ENCODE measurements around the gene ZNF747. TPM values are rescaled to one million over a fixed set of nuclear protein-coding genes. Genes with fewer than 3 reads are reported as not detected.

ZNF747 gene
- total RNA-seq, 1 experiment from 2014 or later = 8.9 TPM

DNA sequence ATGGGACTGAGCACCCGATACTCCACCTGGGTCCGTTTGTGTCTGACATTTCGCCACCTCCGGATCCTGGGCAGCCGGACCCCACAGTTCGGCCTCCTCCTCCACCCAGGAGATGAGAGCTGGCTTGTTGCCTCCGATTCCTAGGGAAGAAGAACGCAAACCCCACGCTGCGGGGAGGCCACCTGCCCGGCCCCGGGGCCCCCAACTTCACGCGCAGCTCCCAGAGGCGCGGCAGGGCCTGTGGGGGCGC lies 23.0 kb upstream of the ZNF747 start:
- no TSS peak for BruUV-seq (replicated peaks)
- TF ChIP-seq EZH2 (IDR thresholded peaks at IDR 0.05; ENCODE audit: low read length, unreplicated experiment) = no peak
- intact Hi-C loops (cut with micrococcal nuclease) = no loop called here
- Histone ChIP-seq H3K4me2 (ENCODE audit: low read length) (peak overlapping the region; percentile 85), H3K27ac (ENCODE audit: low read length) (peak overlapping the region; percentile 78), H3K9ac (ENCODE audit: low read length) (peak overlapping the region; percentile 95), H3K9me3 (ENCODE audit: low read length) (no peaks in the 10 kb centered on the region), H3K9me2 (replicated peaks; ENCODE audit: low read length) (no peaks in the 10 kb centered on the region), H4K20me1 (ENCODE audit: low read length) (no peaks in the 10 kb centered on the region), H3K27me3 (ENCODE audit: low read length) (no peaks in the 10 kb centered on the region), H2AFZ (ENCODE audit: low read length) (peak overlapping the region; percentile 90), H3F3A (ENCODE audit: low read length, unreplicated experiment) (no peaks in the 10 kb centered on the region), H3K36me3 (ENCODE audit: low read depth, low read length) (no peaks in the 10 kb centered on the region), H3K4me3 (ENCODE audit: low read length) (peak overlapping the region; percentile 92), H3K4me1 (ENCODE audit: insufficient read depth, low read length) (peaks cover 3% of the 10 kb centered on the region; the same call in 1 of the 2 replicates), H3K79me2 (ENCODE audit: low read length) (peaks cover 29% of the 10 kb centered on the region)
- CTCF ChIA-PET = interaction anchor here (1.4 kb wide), 1 partner anchor 41 kb away, joined by 6 read pairs; no protein-coding TSS in a partner anchor
- ATAC-seq (no peak), DNase-seq (no peak)
- POLR2A ChIA-PET (ENCODE audit: unreplicated experiment) = interaction anchor here (0.7 to 1.4 kb wide), 3 partner anchors 8 to 374 kb away, joined by 3 read pairs; partner anchors contain the start of gene CORO1A

- no peak for ATAC-seq
- H3K4me3 ChIP-seq (ENCODE audit: low read length) = no peak overlapping the region
- no peak overlapping the region for H3K9ac ChIP-seq (ENCODE audit: low read length)
- H3K4me1 ChIP-seq (ENCODE audit: insufficient read depth, low read length) = peaks cover 3% of the 10 kb centered on the region; the same call in 1 of the 2 replicates
- H3K27me3 ChIP-seq (ENCODE audit: low read length) = no peaks in the 10 kb centered on the region
- H3F3A ChIP-seq (ENCODE audit: low read length, unreplicated experiment) = no peaks in the 10 kb centered on the region
- BruUV-seq (replicated peaks) = no TSS peak
- TF ChIP-seq EZH2phosphoT487 (IDR thresholded peaks at IDR 0.05; ENCODE audit: borderline replicate concordance, low read length) (no peak), EZH2 (IDR thresholded peaks at IDR 0.05; ENCODE audit: low read length, unreplicated experiment) (no peak)
- TF ChIP-seq, protein P1, sequence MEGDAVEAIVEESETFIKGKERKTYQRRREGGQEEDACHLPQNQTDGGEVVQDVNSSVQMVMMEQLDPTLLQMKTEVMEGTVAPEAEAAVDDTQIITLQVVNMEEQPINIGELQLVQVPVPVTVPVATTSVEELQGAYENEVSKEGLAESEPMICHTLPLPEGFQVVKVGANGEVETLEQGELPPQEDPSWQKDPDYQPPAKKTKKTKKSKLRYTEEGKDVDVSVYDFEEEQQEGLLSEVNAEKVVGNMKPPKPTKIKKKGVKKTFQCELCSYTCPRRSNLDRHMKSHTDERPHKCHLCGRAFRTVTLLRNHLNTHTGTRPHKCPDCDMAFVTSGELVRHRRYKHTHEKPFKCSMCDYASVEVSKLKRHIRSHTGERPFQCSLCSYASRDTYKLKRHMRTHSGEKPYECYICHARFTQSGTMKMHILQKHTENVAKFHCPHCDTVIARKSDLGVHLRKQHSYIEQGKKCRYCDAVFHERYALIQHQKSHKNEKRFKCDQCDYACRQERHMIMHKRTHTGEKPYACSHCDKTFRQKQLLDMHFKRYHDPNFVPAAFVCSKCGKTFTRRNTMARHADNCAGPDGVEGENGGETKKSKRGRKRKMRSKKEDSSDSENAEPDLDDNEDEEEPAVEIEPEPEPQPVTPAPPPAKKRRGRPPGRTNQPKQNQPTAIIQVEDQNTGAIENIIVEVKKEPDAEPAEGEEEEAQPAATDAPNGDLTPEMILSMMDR (conservative IDR thresholded peaks at IDR 0.05; ENCODE audit: low read depth, low read length) = no peak
- H3K36me3 ChIP-seq (ENCODE audit: low read depth, low read length) = no peaks in the 10 kb centered on the region
- H3K79me2 ChIP-seq (ENCODE audit: low read length) = peaks cover 29% of the 10 kb centered on the region
- H2AFZ ChIP-seq (ENCODE audit: low read length) = no peak overlapping the region
- no peak for DNase-seq
- intact Hi-C loops (cut with micrococcal nuclease) = no loop called here
- no peak overlapping the region for H3K27ac ChIP-seq (ENCODE audit: low read length)
- POLR2A ChIA-PET (ENCODE audit: unreplicated experiment) = no interaction called here
- no peaks in the 10 kb centered on the region for H3K9me2 ChIP-seq (replicated peaks; ENCODE audit: low read length)
- H3K9me3 ChIP-seq (ENCODE audit: low read length) = no peaks in the 10 kb centered on the region
- H3K4me2 ChIP-seq (ENCODE audit: low read length) = no peak overlapping the region
- H4K20me1 ChIP-seq (ENCODE audit: low read length) = no peaks in the 10 kb centered on the region
- CTCF ChIA-PET = no interaction called here
These were observed 21.4 kb upstream of the ZNF747 start for GRCh38 chr16:30556125-30556473.

- ChIA-PET POLR2A (ENCODE audit: unreplicated experiment) (no interaction called here), CTCF (no interaction called here)
- DNase-seq (no peak), ATAC-seq (no peak)
- H3K27ac ChIP-seq (ENCODE audit: low read length) = no peak overlapping the region
- no TSS peak for BruUV-seq (replicated peaks)
- no peaks in the 10 kb centered on the region for H3K36me3 ChIP-seq (ENCODE audit: low read depth, low read length)
- no peak overlapping the region for H2AFZ ChIP-seq (ENCODE audit: low read length)
- H3K27me3 ChIP-seq (ENCODE audit: low read length) = no peaks in the 10 kb centered on the region
- H3K4me3 ChIP-seq (ENCODE audit: low read length) = no peak overlapping the region
- H3K9me3 ChIP-seq (ENCODE audit: low read length) = no peaks in the 10 kb centered on the region
- no peak for TF ChIP-seq EZH2 (IDR thresholded peaks at IDR 0.05; ENCODE audit: low read length, unreplicated experiment)
- TF ChIP-seq, protein P1 (conservative IDR thresholded peaks at IDR 0.05; ENCODE audit: low read depth, low read length) = no peak
- TF ChIP-seq EZH2phosphoT487 (IDR thresholded peaks at IDR 0.05; ENCODE audit: borderline replicate concordance, low read length) = no peak
- no peaks in the 10 kb centered on the region for H4K20me1 ChIP-seq (ENCODE audit: low read length)
- intact Hi-C loops (cut with micrococcal nuclease) = no loop called here
- H3K9me2 ChIP-seq (replicated peaks; ENCODE audit: low read length) = no peaks in the 10 kb centered on the region
- H3K4me2 ChIP-seq (ENCODE audit: low read length) = no peak overlapping the region
- H3K4me1 ChIP-seq (ENCODE audit: insufficient read depth, low read length) = peaks cover 3% of the 10 kb centered on the region; the same call in 1 of the 2 replicates
- H3F3A ChIP-seq (ENCODE audit: low read length, unreplicated experiment) = no peaks in the 10 kb centered on the region
- H3K9ac ChIP-seq (ENCODE audit: low read length) = no peak overlapping the region
- H3K79me2 ChIP-seq (ENCODE audit: low read length) = peaks cover 29% of the 10 kb centered on the region
These were observed 20.9 kb upstream of the ZNF747 start for GRCh38 chr16:30555315-30556124.
